H1 (cell line): ENCODE results near the gene SHQ1. TPM values are rescaled to one million over a fixed set of nuclear protein-coding genes. Genes with fewer than 3 reads are reported as not detected.

Experiments used
- CTCF ChIA-PET: fragments of 300-600 bp; sonication (Branson Sonifier 250); formaldehyde crosslinking; loops from one replicate; lab custom pipeline; 2021; ENCODE audit not compliant: partially characterized antibody; lab: Charles Lee
- POLR2A ChIA-PET: fragments of 300-600 bp; sonication (Branson Sonifier 250); formaldehyde crosslinking; loops from one replicate; lab custom pipeline; 2021; ENCODE audit warnings: inconsistent platforms; ENCODE audit not compliant: partially characterized antibody; lab: Charles Lee
- DNase-seq, 2 experiments: peaks; one replicate each; pipeline versions ENCODE4 v3.0.0 to v3.0.0-alpha.2; 2010 to 2022; ENCODE audit warnings: low spot score in 2 of 2, low read depth in 1 of 2, mixed read lengths in 1 of 2
- FAIRE-seq: peaks from 2 replicates; lab custom pipeline; 2011; peaks lifted over from hg19 to GRCh38; lab: Jason Lieb, UNC
- H2AFZ ChIP-seq: 2 replicates; pipeline ENCODE4 v1.8.1; 2012; ENCODE audit warnings: low read length, inconsistent platforms
- H2AK5ac ChIP-seq: 2 replicates; pipeline ENCODE4 v1.6.1; 2013; ENCODE audit warnings: low read depth, low read length
- H2BK120ac ChIP-seq: replicated peaks from 2 replicates; pipeline ENCODE3; 2013; ENCODE audit warnings: low read depth, low read length, inconsistent platforms
- H2BK12ac ChIP-seq: 2 replicates; pipeline ENCODE4 v1.6.1; 2013; ENCODE audit warnings: low read depth, low read length
- H2BK15ac ChIP-seq: 2 replicates; pipeline ENCODE4 v1.6.1; 2013; ENCODE audit warnings: low read length
- H2BK20ac ChIP-seq: 2 replicates; pipeline ENCODE4 v1.6.1; 2013; ENCODE audit warnings: low read length
- H2BK5ac ChIP-seq: 2 replicates; pipeline ENCODE4 v1.6.1; 2013; ENCODE audit warnings: low read depth, low read length
- H3K14ac ChIP-seq: 2 replicates; pipeline ENCODE4 v1.6.1; 2013; ENCODE audit warnings: inconsistent platforms; ENCODE audit not compliant: insufficient read length
- H3K18ac ChIP-seq: 2 replicates; pipeline ENCODE4 v1.6.1; 2013; ENCODE audit warnings: low read length; ENCODE audit errors: extremely low read depth
- H3K23ac ChIP-seq: 2 replicates; pipeline ENCODE4 v1.6.1; 2013; ENCODE audit warnings: inconsistent platforms; ENCODE audit not compliant: insufficient read length
- H3K23me2 ChIP-seq: 2 replicates; pipeline ENCODE4 v1.6.1; 2013; ENCODE audit warnings: low read depth, low read length
- H3K27ac ChIP-seq: 2 replicates; pipeline ENCODE4 v1.6.1; 2011; ENCODE audit warnings: low read depth, low read length, inconsistent platforms
- H3K27me3 ChIP-seq, 4 experiments: replicated peaks in 1 of 4; 1 replicate in 1 of 4; 2 replicates in 3 of 4; pipeline versions ENCODE4 v1.6.1 to v1.8.1; 2011 to 2013; ENCODE audit warnings: low read length in 3 of 4, mild to moderate bottlenecking in 3 of 4, inconsistent platforms in 2 of 4, mixed read lengths in 2 of 4, moderate library complexity in 1 of 4; ENCODE audit not compliant: control insufficient read depth in 3 of 4, insufficient read depth in 3 of 4; ENCODE audit errors: extremely low read depth in 1 of 4
- H3K36me3 ChIP-seq, 4 experiments: 2 replicates each; pipeline versions ENCODE4 v1.6.1 to v1.8.1; 2011 to 2013; ENCODE audit warnings: mild to moderate bottlenecking in 4 of 4, low read length in 3 of 4, moderate library complexity in 2 of 4, control low read depth in 1 of 4, inconsistent platforms in 1 of 4; ENCODE audit not compliant: insufficient read depth in 4 of 4, control insufficient read depth in 2 of 4
- H3K4ac ChIP-seq: replicated peaks from 2 replicates; pipeline ENCODE3; 2013; ENCODE audit warnings: low read length, low read depth, mixed read lengths, inconsistent platforms; ENCODE audit not compliant: insufficient read length
- H3K4me1 ChIP-seq, 4 experiments: replicated peaks in 1 of 4; 1 replicate in 1 of 4; 2 replicates in 3 of 4; pipeline versions ENCODE4 v1.6.1 to v1.8.1; 2011 to 2013; ENCODE audit warnings: low read length in 3 of 4, inconsistent platforms in 2 of 4, mixed read lengths in 1 of 4; ENCODE audit not compliant: insufficient read depth in 4 of 4, control insufficient read depth in 3 of 4
- H3K4me2 ChIP-seq, 2 experiments: 2 replicates each; pipeline versions ENCODE4 v1.6.1 to v1.8.1; 2011 to 2013; ENCODE audit warnings: low read depth in 2 of 2, low read length in 2 of 2, control low read depth in 1 of 2, inconsistent platforms in 1 of 2, mild to moderate bottlenecking in 1 of 2; ENCODE audit not compliant: insufficient read depth in 1 of 2
- H3K4me3 ChIP-seq, 4 experiments: fragments of 200-600, 300-600 bp in 1 of 4; sonication (generic), shearing (Covaris generic), sonication (Bioruptor Twin) in 1 of 4; 2 replicates each; pipeline versions ENCODE4 v1.5.1 to v1.8.1; 2011 to 2016; ENCODE audit warnings: low read length in 4 of 4, low read depth in 3 of 4, control low read depth in 2 of 4, inconsistent platforms in 2 of 4, mild to moderate bottlenecking in 2 of 4, mixed read lengths in 1 of 4, moderate library complexity in 1 of 4; ENCODE audit not compliant: insufficient read depth in 2 of 4; ENCODE audit errors: extremely low read depth in 1 of 4
- H3K56ac ChIP-seq: replicated peaks from 2 replicates; pipeline ENCODE3; 2013; ENCODE audit warnings: low read depth, mild to moderate bottlenecking, mixed read lengths, low read length, inconsistent platforms; ENCODE audit not compliant: insufficient read length
- H3K79me1 ChIP-seq: 2 replicates; pipeline ENCODE4 v1.6.1; 2013; ENCODE audit warnings: low read depth, low read length, control low read depth
- H3K79me2 ChIP-seq, 2 experiments: 2 replicates each; pipeline versions ENCODE4 v1.6.1 to v1.8.1; 2012 to 2013; ENCODE audit warnings: low read length in 2 of 2, mild to moderate bottlenecking in 2 of 2, inconsistent platforms in 1 of 2; ENCODE audit not compliant: insufficient read depth in 2 of 2, control insufficient read depth in 1 of 2
- H3K9ac ChIP-seq, 4 experiments: replicated peaks in 1 of 4; 1 replicate in 1 of 4; 2 replicates in 3 of 4; pipeline versions ENCODE4 v1.6.1 to v1.8.1; 2011 to 2013; ENCODE audit warnings: low read depth in 3 of 4, low read length in 3 of 4, control low read depth in 2 of 4, mild to moderate bottlenecking in 2 of 4, moderate library complexity in 2 of 4, inconsistent platforms in 1 of 4; ENCODE audit errors: extremely low read depth in 1 of 4
- H3K9me3 ChIP-seq, 2 experiments: 2 replicates each; pipeline versions ENCODE4 v1.6.1 to v1.8.1; 2012 to 2013; ENCODE audit warnings: mild to moderate bottlenecking in 2 of 2, moderate library complexity in 2 of 2, control low read depth in 1 of 2, inconsistent platforms in 1 of 2, low read depth in 1 of 2, low read length in 1 of 2, mixed read lengths in 1 of 2; ENCODE audit not compliant: insufficient read depth in 2 of 2
- H4K20me1 ChIP-seq, 2 experiments: replicated peaks in 1 of 2; 2 replicates each; pipeline versions ENCODE3 to v1.8.1; 2011 to 2013; ENCODE audit warnings: inconsistent platforms in 2 of 2, low read length in 2 of 2, mild to moderate bottlenecking in 1 of 2; ENCODE audit not compliant: insufficient read depth in 2 of 2, control insufficient read depth in 1 of 2
- H4K5ac ChIP-seq: 2 replicates; pipeline ENCODE4 v1.6.1; 2013; ENCODE audit warnings: low read length, low read depth, mixed read lengths, inconsistent platforms; ENCODE audit not compliant: insufficient read length
- H4K8ac ChIP-seq: 2 replicates; pipeline ENCODE4 v1.8.0; 2013; ENCODE audit warnings: mild to moderate bottlenecking, moderate library complexity, low read length, inconsistent platforms; ENCODE audit not compliant: insufficient read depth; ENCODE audit errors: extremely low read depth
- H4K91ac ChIP-seq: replicated peaks from 2 replicates; pipeline ENCODE3; 2013; ENCODE audit warnings: low read length, mixed read lengths, inconsistent platforms; ENCODE audit not compliant: insufficient read length
- EGR1 ChIP-seq: IDR thresholded peaks from 2 replicates; pipeline ENCODE4 v1.6.1; 2011; ENCODE audit warnings: low read depth, low read length, borderline replicate concordance
- NRF1 ChIP-seq: IDR thresholded peaks from 2 replicates; pipeline ENCODE4 v1.6.1; 2011; ENCODE audit warnings: mild to moderate bottlenecking, low read depth, low read length, improper control_type of control experiment
- ZNF274 ChIP-seq: IDR thresholded peaks from 2 replicates; pipeline ENCODE4 v1.7.0; 2012; ENCODE audit warnings: low read length, borderline replicate concordance; ENCODE audit errors: extremely low read depth
- WGBS, 2 experiments: shearing (Covaris generic) in 1 of 2; methylation state at CpG; one replicate each; pipeline versions ENCODE4 v1.1.6 to v1.1.7; 2013 to 2015; ENCODE audit warnings: low lambda C conversion rate in 2 of 2, mixed read lengths in 2 of 2, inconsistent platforms in 1 of 2, low coverage in 1 of 2, missing lambda C conversion rate in 1 of 2; ENCODE audit not compliant: insufficient replicate concordance in 2 of 2, insufficient coverage in 1 of 2, insufficient read length in 1 of 2; ENCODE audit errors: extremely low coverage in 1 of 2, missing lambda C conversion rate in 1 of 2; 5-methylcytosine and 5-hydroxymethylcytosine counted together
- polyA plus RNA-seq, 7 experiments: library from polyadenylated mRNA; depleted of rRNA in 3 of 7; stranded (reverse) in 5 of 7; unstranded in 2 of 7; fragments of >200 nt in 5 of 7; fragments of 200-250 nt in 2 of 7; gene quantifications; 1 replicate in 5 of 7; 2 replicates in 1 of 7; 4 replicates in 1 of 7; pipeline versions ENCODE4 v1.2.1 to v1.2.3, GENCODE V29; 2011 to 2013; ENCODE audit warnings: missing spikeins in 2 of 7, mixed read lengths in 2 of 7
- total RNA-seq: library from RNA; stranded (reverse); fragmentation: NEBNext Ultra II Directional; extraction: Animal tissue kit (Norgen Biotek cat#: 25700); gene quantifications from 2 replicates; pipeline ENCODE4 v1.2.1, GENCODE V29; 2021

SHQ1 gene
- total and polyA plus RNA-seq, 2 of the 8 experiments (the other 6 are each of a cell fraction or from before 2014, with no cell fraction given) = 10.7 to 34.4 TPM

- Histone ChIP-seq H4K8ac (no peak overlapping the region), H3K9me3 (peaks cover under 1 to 7% of the 10 kb centered on the region in 2 experiments; a peak in 1 of 4 replicates), H3K36me3 (no peaks in the 10 kb centered on the region), H3K14ac (no peak overlapping the region), H2BK5ac (no peak overlapping the region), H3K23me2 (no peaks in the 10 kb centered on the region; the same call in 1 of the 2 replicates), H4K20me1 (no peaks in the 10 kb centered on the region), H2BK15ac (no peak overlapping the region), H2AK5ac (no peak overlapping the region), H4K91ac (no peak overlapping the region), H3K23ac (no peak overlapping the region), H2AFZ (no peak overlapping the region), H3K4me1 (0 out of 7 replicates have a peak, but pooled peaks cover 0 to 2% (median 0%) of the 10 kb centered on the region in 4 experiments), H3K56ac (no peak overlapping the region), H3K4ac (no peak overlapping the region), H3K79me2 (no peaks in the 10 kb centered on the region), H3K9ac (no peak overlapping the region), H3K18ac (no peak overlapping the region), H3K27me3 (no peaks in the 10 kb centered on the region), H2BK20ac (no peak overlapping the region), H3K4me2 (no peak overlapping the region), H2BK12ac (0 out of 2 replicates have a peak overlapping the region, but pooled peaks have one; percentile 50), H4K5ac (no peak overlapping the region), H3K79me1 (no peaks in the 10 kb centered on the region), H2BK120ac (no peak overlapping the region), H3K4me3 (no peak overlapping the region), H3K27ac (no peak overlapping the region)
- ChIA-PET POLR2A (no interaction called here), CTCF (interaction anchor here (0.9 to 2.1 kb wide), 3 partner anchors 22 to 101 kb away, joined by 3 to 7 read pairs (median 5); no protein-coding TSS in a partner anchor)
- 85% methylated on average over 7 of the region's 7 CpGs; no CpG with 5 or more reads in 1 of the 2 experiments for WGBS, 2 experiments
- FAIRE-seq = no peak
- TF ChIP-seq NRF1 (no peak), ZNF274 (no peak), EGR1 (no peak)
- no peak for DNase-seq
Observed at GRCh38 chr3:72721683-72722381, 126.4 kb downstream of the SHQ1 start.
